ENCODE results near the gene TPSD1. TPM values are rescaled to one million over a fixed set of nuclear protein-coding genes. Genes with fewer than 3 reads are reported as not detected.

TPSD1 gene
- not detected in 2 replicates for total RNA-seq

GRCh38 chr16:1255276-1256122 lies at the start of gene TPSD1:
Gene TPSD1 (plus strand): TSS chr16:1256069. CDS start chr16:1256281, 212 bp downstream.

DNA sequence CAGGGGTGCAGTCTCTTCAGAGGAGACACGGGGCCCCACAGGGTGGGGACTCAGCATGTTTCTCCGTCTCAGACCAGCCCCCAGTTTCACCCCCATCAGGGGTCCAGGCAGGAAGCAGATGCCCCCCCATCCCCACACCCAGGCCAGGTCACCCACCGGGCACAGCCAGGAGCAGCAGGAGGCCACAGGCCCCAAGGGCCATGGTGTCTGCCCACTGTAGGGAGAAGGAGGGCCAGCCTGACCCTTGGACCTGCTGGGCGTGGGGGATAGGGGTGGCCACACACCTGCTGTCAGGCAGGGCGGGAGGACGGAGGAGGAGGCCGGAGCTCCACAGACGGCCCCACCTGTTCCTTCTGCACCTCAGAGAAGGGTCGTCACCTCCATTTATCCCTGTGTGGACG lies 30.8 kb upstream of the TPSD1 start, which contains the start of gene TPSG1:
TSS of gene TPSG1 (minus strand) at position 218 of the 401 bp plus-strand sequence. CDS start at position 202, 16 bp downstream.

DNA sequence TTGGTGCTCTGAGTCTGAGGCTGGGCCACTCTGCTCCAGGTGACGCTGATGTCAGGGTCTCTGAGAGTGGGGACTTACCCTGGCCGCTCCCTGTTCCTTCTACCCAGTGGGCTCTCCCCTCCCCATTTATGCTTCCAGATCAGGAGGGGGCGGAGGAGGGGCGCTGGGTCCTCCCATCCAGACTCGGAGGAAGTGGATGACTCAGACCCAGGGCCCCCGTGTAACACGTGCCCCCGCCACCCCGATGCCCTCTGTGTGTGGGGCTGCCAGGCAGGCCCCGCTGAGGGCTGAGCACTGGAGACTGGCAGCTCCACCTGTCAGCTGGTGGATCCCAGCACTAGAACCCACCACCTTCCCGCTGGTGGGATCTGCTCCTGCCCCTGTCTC lies 25.8 kb upstream of the TPSD1 start, which contains the start of gene TPSB2:
TSS of gene TPSB2 (minus strand) at position 101 of the 387 bp plus-strand sequence. CDS start 233 bp downstream, outside the sequence.

GRCh38 chr16:1240436-1240835 lies 15.4 kb upstream of the TPSD1 start, which contains the start of gene TPSAB1:
Gene TPSAB1 (plus strand): TSS chr16:1240705. CDS start chr16:1240939, 234 bp downstream.

Other genes starting within 250 kb of the TPSD1 start
- gene SSTR5, start 183.3 kb upstream of the TPSD1 start, total RNA-seq, result not detected in 2 replicates
- not detected in 2 replicates for gene C1QTNF8, start 159.8 kb upstream of the TPSD1 start, total RNA-seq
- gene CACNA1H, start 103.0 kb upstream of the TPSD1 start, total RNA-seq, result under 0.01 and 0.43 TPM in 2 replicates
- gene TPSG1, start 30.8 kb upstream of the TPSD1 start, total RNA-seq, result not detected in 2 replicates
- gene TPSB2, start 25.9 kb upstream of the TPSD1 start, total RNA-seq, result not detected in 2 replicates
- not detected in 2 replicates for gene TPSAB1, start 15.4 kb upstream of the TPSD1 start, total RNA-seq
- gene UBE2I, start 53.6 kb downstream of the TPSD1 start, total RNA-seq, result 35.6 and 35.7 TPM in 2 replicates
- gene BAIAP3, start 77.6 kb downstream of the TPSD1 start, total RNA-seq, result 0.32 and 0.34 TPM in 2 replicates
- gene TSR3, start 95.8 kb downstream of the TPSD1 start, total RNA-seq, result 48.5 and 67.5 TPM in 2 replicates
- gene GNPTG, start 95.9 kb downstream of the TPSD1 start, total RNA-seq, result 45.9 and 58.0 TPM in 2 replicates
- 5.2 and 7.2 TPM in 2 replicates for gene UNKL, start 158.6 kb downstream of the TPSD1 start, total RNA-seq
- gene UQCC4, start 164.7 kb downstream of the TPSD1 start, total RNA-seq, result 12.6 and 18.4 TPM in 2 replicates
- not detected in 2 replicates for gene PERCC1, start 175.0 kb downstream of the TPSD1 start, total RNA-seq
- gene CCDC154, start 188.5 kb downstream of the TPSD1 start, total RNA-seq, result 0.32 and 0.43 TPM in 2 replicates
- gene CLCN7, start 219.0 kb downstream of the TPSD1 start, total RNA-seq, result 58.9 and 65.9 TPM in 2 replicates
- gene PTX4, start 232.9 kb downstream of the TPSD1 start, total RNA-seq, result not detected in 2 replicates
- gene TELO2, start 237.3 kb downstream of the TPSD1 start, total RNA-seq, result 9.5 and 9.7 TPM in 2 replicates

Data from bronchial smooth muscle cell (primary cell).